ENCODE measurements around the gene CCDC87.

DNA sequence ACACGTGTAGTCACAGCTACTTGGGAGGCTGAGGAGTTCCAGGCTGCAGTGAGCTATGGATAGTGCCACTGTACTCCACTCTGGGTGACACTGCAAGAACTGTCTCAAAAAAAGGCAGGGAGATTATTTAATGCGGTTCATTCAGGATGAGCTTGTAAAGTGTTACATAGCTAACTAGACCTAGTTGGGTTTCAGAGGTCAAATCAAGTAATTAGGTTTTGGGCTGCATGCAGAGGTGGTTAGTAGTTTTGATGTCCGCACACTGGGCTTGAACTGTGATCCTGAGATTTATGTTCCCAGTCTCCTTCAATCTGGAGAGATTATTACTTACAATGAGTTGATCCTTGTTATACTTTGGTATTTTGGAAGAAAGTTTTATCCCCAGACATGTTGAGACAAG is 43.5 kb upstream of the CCDC87 start:
- TF ChIP-seq, protein P1, sequence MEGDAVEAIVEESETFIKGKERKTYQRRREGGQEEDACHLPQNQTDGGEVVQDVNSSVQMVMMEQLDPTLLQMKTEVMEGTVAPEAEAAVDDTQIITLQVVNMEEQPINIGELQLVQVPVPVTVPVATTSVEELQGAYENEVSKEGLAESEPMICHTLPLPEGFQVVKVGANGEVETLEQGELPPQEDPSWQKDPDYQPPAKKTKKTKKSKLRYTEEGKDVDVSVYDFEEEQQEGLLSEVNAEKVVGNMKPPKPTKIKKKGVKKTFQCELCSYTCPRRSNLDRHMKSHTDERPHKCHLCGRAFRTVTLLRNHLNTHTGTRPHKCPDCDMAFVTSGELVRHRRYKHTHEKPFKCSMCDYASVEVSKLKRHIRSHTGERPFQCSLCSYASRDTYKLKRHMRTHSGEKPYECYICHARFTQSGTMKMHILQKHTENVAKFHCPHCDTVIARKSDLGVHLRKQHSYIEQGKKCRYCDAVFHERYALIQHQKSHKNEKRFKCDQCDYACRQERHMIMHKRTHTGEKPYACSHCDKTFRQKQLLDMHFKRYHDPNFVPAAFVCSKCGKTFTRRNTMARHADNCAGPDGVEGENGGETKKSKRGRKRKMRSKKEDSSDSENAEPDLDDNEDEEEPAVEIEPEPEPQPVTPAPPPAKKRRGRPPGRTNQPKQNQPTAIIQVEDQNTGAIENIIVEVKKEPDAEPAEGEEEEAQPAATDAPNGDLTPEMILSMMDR (IDR thresholded peaks at IDR 0.05): no peak
- no peak for TF ChIP-seq POLR2A (IDR thresholded peaks at IDR 0.05)

Measured in lower leg skin (tissue), 3 donors.